ENCODE results near the gene CD81.

Gene CD81

DNA sequence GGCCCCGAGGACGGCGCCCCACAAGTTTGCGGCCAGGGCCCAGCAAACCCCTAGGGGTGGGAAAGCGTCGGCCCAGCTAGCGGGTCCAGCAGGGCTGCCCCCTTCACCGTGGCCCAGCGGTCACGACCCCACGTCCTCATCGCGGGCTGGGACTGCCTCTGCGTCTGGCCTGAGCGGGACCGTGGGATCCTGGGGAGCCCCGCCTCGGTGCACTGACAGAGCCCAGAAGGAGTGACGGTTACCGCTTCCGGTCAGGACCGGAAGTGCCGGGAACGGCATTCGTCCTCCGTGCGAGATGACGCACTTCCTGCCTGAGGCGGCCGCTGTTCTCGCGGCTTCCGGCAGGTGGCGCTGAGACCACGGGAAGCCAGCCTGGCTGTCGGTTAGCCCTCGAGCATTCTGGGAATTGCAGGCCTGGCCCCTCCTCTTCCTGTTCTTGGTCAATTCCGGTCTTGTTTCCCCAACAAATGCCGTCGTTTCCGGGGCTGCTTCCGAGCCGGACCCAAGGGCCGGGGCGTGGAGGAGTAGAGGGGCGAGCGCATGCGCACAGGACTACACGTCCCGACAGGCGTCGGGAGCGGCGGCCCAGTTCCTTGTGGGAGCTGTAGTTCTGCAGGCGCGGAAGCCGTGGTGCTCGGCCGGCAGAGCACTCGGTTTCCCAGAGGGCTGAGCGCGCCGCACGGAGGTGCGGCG, 23.1 kb downstream of the CD81 start, which contains the start of gene TSSC4:
TSS of gene TSSC4 (plus strand) at position 682 of the 693 bp plus-strand sequence. CDS start 1,884 bp downstream, outside the sequence.
- H3K4me3 ChIP-seq (replicated peaks; ENCODE audit: low read depth, low read length), result peak within 1 kb of the TSS; percentile 99
- TF ChIP-seq, protein P1, sequence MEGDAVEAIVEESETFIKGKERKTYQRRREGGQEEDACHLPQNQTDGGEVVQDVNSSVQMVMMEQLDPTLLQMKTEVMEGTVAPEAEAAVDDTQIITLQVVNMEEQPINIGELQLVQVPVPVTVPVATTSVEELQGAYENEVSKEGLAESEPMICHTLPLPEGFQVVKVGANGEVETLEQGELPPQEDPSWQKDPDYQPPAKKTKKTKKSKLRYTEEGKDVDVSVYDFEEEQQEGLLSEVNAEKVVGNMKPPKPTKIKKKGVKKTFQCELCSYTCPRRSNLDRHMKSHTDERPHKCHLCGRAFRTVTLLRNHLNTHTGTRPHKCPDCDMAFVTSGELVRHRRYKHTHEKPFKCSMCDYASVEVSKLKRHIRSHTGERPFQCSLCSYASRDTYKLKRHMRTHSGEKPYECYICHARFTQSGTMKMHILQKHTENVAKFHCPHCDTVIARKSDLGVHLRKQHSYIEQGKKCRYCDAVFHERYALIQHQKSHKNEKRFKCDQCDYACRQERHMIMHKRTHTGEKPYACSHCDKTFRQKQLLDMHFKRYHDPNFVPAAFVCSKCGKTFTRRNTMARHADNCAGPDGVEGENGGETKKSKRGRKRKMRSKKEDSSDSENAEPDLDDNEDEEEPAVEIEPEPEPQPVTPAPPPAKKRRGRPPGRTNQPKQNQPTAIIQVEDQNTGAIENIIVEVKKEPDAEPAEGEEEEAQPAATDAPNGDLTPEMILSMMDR (IDR thresholded peaks at IDR 0.05; ENCODE audit: low read depth, low read length, missing control alignments), result peak; percentile 97
- DNase-seq (ENCODE audit: extremely low read depth, low read depth), result peak; percentile 99

DNA sequence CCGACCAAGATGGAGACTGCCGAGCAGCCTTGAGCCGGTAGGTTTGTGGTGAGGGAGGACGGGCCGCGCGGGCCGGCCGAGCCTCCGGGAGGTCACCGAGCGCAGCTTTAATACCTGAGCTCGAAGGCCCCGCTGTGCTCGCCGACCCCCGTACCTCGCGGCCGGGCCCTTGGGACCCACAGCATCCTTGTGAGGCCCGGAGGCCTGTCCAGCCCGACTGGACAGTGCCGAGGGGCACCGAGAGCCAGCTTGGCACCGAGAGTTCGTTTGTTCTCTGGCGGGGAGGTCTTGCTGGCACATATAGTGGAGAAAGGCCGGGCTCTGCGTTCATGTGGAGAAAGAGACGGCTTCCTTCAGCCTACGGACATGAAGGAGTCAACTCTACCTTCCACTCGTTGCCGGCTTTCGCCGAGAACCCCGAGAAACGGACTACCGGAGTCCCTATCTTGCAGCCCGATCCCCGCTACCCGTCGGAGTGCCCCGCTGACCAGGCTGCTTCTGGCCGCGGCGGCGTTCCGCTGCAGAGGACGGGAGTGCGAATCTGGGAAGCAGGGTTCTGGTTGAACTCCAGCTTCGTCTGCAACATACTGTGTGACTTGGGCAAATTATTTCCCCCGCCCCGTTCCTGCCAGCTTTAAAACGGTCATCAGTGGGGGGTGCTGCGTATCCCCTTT, 23.8 kb downstream of the CD81 start:
- H3K4me3 ChIP-seq (replicated peaks; ENCODE audit: low read depth, low read length), result peak overlapping the region; percentile 99
- TF ChIP-seq, protein P1 (IDR thresholded peaks at IDR 0.05; ENCODE audit: low read depth, low read length, missing control alignments), result no peak
- DNase-seq (ENCODE audit: extremely low read depth, low read depth), result no peak

DNA sequence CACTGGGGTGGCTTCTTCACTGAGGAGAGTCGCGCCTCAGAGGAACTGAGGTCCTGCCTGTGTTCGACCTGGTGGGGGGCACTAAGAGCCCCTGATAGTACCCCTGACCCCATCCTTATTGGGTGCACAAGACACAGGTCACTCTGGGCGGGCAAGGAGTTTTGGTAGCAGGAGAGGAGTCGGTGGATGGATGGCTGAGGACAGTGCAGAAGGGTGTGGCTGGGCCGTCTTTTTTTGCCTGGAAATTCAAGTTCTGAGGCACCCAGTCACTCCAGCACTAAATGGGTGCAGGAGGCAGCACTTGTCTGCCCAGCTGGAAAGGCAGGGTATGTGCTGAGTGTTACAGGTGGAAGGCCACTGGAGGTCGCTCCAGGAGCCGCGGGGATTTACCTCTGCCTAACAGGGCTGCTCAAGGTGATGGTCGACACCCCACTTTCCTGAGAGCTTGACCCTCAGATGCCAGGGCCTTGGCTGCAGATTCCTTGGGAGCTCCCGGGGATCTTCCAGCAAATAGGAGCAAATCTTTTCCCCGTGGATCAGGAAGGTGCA, 24.4 kb downstream of the CD81 start:
- TF ChIP-seq, protein P1 (IDR thresholded peaks at IDR 0.05; ENCODE audit: low read depth, low read length, missing control alignments), result no peak
- no peak for DNase-seq (ENCODE audit: extremely low read depth, low read depth)
- peak overlapping the region; percentile 99 for H3K4me3 ChIP-seq (replicated peaks; ENCODE audit: low read depth, low read length)

DNA sequence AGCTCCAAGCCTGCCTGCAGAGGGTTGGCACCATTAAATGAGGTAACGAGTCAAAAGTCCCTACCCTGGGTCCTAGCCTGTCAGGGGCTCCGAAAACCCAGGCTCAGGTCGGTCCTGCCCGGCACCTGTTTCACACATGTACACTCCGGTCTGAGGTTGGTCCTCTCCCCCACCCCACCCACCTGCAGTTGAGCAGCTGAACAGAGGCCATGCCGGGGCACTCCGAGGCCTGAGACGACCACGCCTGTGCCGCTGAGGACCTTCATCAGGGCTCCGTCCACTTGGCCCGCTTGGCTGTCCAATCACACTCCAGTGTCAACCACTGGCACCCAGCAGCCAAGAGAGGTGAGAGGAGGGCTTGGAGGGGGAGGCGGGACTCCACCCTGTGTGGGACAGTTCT, 25.0 kb downstream of the CD81 start:
- peak overlapping the region; percentile 99 for H3K4me3 ChIP-seq (replicated peaks; ENCODE audit: low read depth, low read length)
- DNase-seq (ENCODE audit: extremely low read depth, low read depth), result no peak
- TF ChIP-seq, protein P1 (IDR thresholded peaks at IDR 0.05; ENCODE audit: low read depth, low read length, missing control alignments), result no peak

DNA sequence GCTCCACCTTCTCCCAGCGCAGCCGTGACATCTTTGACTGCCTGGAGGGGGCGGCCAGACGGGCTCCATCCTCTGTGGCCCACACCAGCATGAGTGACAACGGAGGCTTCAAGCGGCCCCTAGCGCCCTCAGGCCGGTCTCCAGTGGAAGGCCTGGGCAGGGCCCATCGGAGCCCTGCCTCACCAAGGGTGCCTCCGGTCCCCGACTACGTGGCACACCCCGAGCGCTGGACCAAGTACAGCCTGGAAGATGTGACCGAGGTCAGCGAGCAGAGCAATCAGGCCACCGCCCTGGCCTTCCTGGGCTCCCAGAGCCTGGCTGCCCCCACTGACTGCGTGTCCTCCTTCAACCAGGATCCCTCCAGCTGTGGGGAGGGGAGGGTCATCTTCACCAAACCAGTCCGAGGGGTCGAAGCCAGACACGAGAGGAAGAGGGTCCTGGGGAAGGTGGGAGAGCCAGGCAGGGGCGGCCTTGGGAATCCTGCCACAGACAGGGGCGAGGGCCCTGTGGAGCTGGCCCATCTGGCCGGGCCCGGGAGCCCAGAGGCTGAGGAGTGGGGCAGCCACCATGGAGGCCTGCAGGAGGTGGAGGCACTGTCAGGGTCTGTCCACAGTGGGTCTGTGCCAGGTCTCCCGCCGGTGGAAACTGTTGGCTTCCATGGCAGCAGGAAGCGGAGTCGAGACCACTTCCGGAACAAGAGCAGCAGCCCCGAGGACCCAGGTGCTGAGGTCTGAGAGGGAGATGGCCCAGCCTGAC, 26.0 kb downstream of the CD81 start:
- TF ChIP-seq, protein P1 (IDR thresholded peaks at IDR 0.05; ENCODE audit: low read depth, low read length, missing control alignments), result no peak
- DNase-seq (ENCODE audit: extremely low read depth, low read depth), result no peak

DNA sequence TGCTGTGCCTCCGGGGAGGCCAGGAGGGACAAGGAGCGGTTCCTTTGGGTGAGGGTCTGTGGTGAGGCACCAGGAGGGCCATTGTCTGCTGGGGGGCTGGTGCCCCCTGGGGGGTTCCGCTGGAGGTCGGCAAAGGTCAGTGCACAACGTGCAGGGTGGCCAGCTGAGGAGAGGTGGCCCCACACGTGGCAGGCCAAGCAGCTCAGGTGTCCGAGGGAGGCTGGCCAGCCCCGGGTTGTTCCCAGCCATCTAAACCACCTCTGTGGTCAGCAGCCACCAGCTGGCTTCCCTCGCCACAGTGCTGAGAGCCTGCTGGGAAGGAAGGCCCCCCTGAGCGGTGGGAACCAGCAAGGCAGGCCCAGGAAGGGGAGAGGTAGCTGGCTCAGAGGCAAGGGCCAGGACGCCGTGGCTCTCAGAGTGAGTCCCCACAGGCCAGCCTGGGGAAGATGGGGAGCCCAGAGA, 27.7 kb downstream of the CD81 start:
- H3K4me3 ChIP-seq (replicated peaks; ENCODE audit: low read depth, low read length), result no peak overlapping the region
- no peak for DNase-seq (ENCODE audit: extremely low read depth, low read depth)
- TF ChIP-seq, protein P1 (IDR thresholded peaks at IDR 0.05; ENCODE audit: low read depth, low read length, missing control alignments), result no peak

More for the DNA sequence above, 26.0 kb downstream of the CD81 start:
- H3K4me3 ChIP-seq (replicated peaks; ENCODE audit: low read depth, low read length), result no peak overlapping the region

All from HFF-Myc (cell line).